CD4-positive, alpha-beta T cell treated with Interleukin-6 at 100 ng/mL for 8 hours (primary cell): ENCODE data around the gene SLC44A3.

Experiments
- DNase-seq: peaks from one replicate; pipeline ENCODE4 v3.0.0-alpha.2; 2020; ENCODE audit warnings: mixed read lengths, low spot score

Gene SLC44A3

GRCh38 chr1:94912263-94913184 is 92.4 kb downstream of the SLC44A3 start:
- DNase-seq, result no peak

GRCh38 chr1:94917251-94917650 is 97.1 kb downstream of the SLC44A3 start:
- DNase-seq, result no peak

- no peak for DNase-seq
Measured at GRCh38 chr1:94919241-94920030, 99.3 kb downstream of the SLC44A3 start.

- DNase-seq, result no peak
Measured at GRCh38 chr1:94920061-94920460, 99.9 kb downstream of the SLC44A3 start.

DNA sequence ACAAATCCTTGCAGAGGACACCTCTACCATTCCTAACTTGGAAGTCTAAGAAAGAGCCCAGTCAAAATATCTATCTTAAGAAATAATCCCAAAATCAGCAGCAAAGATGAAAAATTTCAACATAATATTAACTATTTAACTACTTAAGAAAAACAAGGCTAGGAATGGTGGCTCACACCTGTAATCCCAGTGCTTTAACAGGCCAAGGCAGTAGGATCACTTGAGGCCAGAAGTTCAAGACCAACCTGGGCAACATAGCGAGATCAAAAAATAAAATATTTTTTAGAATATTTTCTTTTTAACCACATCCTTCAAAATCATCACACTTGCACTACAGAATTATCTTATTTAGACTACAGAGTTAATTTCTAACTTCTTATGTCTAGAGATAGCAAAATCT is 101.8 kb downstream of the SLC44A3 start:
- DNase-seq, result no peak

DNA sequence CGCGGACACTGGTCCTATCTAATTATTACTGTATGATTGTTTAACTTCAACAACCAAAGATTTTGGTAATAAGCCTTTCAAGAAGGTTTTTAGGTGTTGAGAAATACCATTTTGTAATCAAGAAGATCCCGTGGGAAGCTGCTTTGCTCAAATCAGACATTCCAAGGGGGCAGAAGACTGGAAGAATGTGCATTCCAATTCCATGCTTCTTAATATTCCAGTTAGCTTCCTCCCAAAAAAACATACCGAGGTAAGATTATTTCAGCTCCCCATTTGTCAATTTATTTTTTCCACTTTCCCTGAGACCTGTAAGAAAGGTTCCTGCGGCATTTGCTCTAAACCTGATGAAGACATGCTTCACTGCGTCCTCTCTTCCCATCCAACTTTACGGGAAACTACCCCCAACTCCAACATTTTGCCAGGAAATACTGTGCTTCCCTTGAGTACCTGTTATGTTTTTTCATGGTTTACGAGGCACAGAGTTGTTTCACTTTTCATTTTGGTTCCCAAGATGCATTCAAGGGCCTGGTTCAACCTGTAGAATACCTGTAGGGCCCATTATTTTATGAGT is 102.7 kb downstream of the SLC44A3 start:
- DNase-seq, result no peak

- no peak for DNase-seq
Measured at GRCh38 chr1:94925004-94925403, 104.8 kb downstream of the SLC44A3 start.

GRCh38 chr1:94925561-94926125 is 105.5 kb downstream of the SLC44A3 start:
- no peak for DNase-seq

DNA sequence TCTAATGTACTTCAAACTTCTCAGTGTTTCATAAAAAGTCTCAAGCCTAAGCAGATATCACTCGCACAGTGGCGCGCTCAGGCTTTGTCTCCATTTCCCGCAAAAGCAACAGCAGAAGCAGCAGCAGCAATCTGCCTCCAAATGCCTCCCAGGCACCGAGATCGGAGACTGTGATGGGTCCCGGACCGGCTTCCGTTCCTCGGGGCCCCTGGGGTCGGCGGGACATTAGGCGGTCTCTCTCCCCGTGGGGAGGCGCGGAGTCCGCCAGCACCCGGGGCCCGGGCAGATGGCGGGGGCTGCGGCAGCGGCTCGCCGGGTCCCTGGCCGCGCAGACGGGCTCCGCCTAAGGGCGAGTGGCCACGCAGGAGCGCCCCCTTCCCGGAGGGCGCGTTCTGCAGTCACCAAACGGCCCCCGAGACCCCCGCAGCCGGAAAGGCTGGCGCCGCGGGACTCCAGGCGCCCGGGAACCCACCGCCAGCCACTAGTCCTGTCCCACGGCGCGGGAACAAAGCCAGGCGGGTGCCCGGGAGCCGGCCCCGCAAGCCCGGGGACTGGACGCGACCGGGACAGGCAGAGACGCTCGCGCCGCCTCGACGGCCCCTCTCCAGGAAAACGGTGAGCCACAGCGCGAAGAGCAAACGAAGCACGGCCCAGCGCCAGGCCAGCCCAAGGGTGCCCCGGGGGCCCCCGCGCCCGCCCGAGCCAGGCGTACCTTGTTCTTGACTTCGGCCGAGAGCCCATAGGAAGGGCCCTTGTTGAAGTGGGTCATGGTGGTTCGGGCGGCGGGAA is 106.2 kb downstream of the SLC44A3 start:
- no peak for DNase-seq

DNA sequence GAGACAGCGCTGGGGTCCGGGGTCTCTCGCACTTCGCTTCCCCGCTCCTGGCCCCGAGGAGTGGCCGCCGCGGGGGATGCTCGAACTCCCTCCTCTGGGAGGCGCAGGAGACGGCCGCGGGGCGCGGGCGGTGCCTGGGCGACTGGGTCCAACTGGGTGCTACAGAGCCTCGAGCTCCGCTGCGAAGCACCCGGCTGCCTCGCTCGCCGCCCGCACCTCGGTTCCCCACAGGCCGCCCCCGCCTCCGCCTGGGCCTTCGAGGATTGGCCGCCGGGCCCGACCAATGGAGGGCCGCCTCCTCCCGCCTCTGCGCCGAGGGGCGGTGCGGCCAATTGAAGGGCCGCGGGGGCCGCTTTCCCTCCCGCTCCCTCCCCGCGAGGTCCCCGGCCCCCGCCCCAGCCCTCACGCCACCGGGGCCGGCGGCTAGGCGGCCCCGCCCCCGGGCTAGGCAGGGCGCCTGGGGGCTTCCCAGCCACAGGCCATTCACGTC is 106.8 kb downstream of the SLC44A3 start, which contains the start of gene CNN3:
Gene CNN3 (minus strand): TSS at position 196 of the 490 bp plus-strand sequence. CDS start 216 bp downstream, outside the sequence.
- DNase-seq, result peak; percentile 58

- no peak for DNase-seq
Measured at GRCh38 chr1:94927405-94928175, 107.4 kb downstream of the SLC44A3 start.

GRCh38 chr1:94928293-94928939 is 108.3 kb downstream of the SLC44A3 start:
- DNase-seq, result no peak

DNA sequence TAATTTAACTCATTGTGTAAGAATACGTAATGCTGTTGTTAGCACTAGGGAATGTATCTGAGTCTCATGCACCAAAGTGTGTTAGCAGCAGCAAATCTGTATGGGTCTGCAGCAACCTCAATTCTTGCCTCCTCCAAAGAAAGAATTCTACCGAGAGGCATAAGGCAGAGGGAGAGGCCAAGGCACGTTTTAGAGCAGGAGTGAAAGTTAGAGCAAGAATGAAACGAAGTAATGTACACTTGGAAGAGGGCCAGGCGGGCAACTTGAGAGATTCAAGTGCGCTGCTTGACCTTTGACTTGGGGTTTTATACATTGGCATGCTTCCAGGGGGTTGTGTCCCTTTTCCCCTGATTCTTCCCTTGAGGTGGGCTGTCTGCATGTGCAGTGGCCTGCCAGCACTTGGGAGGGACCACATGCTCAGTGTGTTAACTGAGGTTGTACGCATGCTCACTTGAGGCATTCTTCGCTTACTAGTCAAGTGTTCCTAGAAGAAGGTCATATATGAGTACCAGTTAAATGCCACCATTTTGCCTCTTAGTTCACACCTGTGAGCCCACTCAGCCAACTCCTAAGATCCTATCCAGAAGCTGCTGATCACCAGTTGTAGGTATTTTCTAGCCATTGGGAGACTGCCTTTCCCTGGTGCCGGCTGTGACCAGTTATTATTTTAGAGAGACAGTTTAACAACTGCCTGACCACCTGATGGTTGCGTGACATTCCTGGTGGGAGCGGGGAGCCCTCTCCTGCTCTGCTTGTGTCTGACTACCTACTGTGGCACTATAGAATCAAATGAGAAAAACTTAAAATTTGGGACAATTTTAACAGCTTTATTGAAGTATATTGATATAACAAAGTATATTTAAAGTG is 109.4 kb downstream of the SLC44A3 start:
- no peak for DNase-seq

- DNase-seq, result no peak
Measured at GRCh38 chr1:94931254-94931841, 111.2 kb downstream of the SLC44A3 start.

DNA sequence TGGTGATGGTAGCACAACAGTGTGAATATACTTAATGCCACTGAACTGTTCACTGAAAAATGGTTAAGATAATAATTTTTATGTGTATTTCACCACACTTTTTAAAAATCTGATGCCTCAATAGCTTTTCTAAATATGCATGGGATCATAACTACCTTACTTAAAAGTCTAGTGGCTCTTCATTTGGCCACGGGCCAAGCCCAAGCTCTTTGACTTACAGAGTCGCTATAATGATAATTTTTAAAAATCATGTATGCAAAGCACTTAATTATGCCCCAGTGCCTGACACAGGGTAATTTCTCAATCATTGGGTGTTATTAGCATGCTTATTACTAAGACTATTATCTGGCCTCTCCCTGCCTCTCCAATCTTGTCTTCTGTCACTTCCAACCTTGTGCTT is 114.4 kb downstream of the SLC44A3 start:
- no peak for DNase-seq

- DNase-seq, result no peak
Measured at GRCh38 chr1:94935034-94935433, 114.9 kb downstream of the SLC44A3 start.

- no peak for DNase-seq
Measured at GRCh38 chr1:94935476-94935875, 115.3 kb downstream of the SLC44A3 start.

DNA sequence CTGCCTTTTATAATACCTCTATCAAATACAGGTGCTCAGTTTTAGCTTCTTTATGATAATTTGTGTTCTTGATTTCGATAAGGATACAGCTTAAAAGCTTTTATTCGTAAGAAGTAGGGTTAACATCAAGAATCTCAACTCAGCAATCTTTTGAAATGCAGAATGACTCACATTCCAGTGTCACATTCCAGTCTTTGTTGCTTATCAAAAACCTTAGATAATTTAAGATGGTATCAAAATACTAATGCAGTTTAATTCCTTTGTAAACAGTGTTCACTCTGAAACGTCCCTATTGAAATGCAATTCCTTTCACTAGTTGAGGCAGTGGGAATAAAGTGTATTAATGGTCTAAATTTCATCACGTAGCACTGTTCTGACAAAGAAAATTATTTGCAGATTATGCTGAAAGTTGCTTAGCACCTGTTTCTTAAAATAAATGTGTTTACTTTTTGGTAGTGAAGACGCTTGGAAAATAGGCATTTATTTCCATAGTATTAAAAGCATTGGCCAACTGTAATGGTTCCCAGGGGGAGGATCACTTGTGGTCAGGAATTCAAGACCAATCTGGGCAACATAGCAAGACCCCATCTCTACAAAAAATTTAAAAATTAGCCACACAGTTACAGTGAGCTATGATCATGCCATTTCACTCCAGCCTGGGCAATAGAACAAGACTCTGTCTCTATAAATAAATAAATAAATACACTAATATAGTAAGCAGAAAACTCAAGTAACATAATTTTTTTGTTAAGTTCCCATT is 116.9 kb downstream of the SLC44A3 start:
- no peak for DNase-seq
